ENCODE results near the gene OPA3. TPM values are rescaled to one million over a fixed set of nuclear protein-coding genes. Genes with fewer than 3 reads are reported as not detected.

Gene OPA3
- total and polyA plus RNA-seq, 9 donors = 2.0 to 16.6 (median 9.2) TPM

DNA sequence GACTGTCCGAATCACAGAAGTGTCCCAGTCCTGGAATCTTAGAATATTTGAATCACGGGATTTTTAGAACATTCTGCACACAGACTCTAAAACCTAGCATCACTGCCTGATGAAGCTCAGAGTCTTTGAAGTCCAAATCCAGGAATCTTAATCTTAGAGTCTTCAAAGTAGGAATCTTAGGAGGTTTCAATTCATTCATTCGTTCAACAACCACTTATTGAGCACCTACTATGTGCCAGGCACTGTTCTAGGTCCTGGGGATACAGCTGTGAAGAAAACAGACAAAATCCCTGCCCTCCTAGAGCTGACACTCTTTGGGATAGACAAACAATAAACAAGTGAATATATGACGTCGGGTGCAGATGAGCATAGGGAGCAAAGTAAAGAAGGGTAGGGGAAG, 89.4 kb downstream of the OPA3 start:
- 75 to 80% (median 77%) methylated on average over 5 of the region's 5 CpGs for WGBS, 3 donors
- TF ChIP-seq, protein P1, sequence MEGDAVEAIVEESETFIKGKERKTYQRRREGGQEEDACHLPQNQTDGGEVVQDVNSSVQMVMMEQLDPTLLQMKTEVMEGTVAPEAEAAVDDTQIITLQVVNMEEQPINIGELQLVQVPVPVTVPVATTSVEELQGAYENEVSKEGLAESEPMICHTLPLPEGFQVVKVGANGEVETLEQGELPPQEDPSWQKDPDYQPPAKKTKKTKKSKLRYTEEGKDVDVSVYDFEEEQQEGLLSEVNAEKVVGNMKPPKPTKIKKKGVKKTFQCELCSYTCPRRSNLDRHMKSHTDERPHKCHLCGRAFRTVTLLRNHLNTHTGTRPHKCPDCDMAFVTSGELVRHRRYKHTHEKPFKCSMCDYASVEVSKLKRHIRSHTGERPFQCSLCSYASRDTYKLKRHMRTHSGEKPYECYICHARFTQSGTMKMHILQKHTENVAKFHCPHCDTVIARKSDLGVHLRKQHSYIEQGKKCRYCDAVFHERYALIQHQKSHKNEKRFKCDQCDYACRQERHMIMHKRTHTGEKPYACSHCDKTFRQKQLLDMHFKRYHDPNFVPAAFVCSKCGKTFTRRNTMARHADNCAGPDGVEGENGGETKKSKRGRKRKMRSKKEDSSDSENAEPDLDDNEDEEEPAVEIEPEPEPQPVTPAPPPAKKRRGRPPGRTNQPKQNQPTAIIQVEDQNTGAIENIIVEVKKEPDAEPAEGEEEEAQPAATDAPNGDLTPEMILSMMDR (IDR thresholded peaks at IDR 0.05) = no peak
- TF ChIP-seq EP300 (IDR thresholded peaks at IDR 0.05) (no peak), POLR2A (IDR thresholded peaks at IDR 0.05) (no peak)
- peaks cover 9% of the 10 kb centered on the region for H3K4me1 ChIP-seq (ENCODE audit: insufficient read depth)
- no peak overlapping the region for H3K4me3 ChIP-seq
- no peak for DNase-seq
- peaks cover 3% of the 10 kb centered on the region for H3K27me3 ChIP-seq
- H3K9me3 ChIP-seq = no peaks in the 10 kb centered on the region
- no peak overlapping the region for H3K27ac ChIP-seq
- H3K36me3 ChIP-seq = no peaks in the 10 kb centered on the region
- intact Hi-C loops (cut with DNase I) = no loop called here

DNA sequence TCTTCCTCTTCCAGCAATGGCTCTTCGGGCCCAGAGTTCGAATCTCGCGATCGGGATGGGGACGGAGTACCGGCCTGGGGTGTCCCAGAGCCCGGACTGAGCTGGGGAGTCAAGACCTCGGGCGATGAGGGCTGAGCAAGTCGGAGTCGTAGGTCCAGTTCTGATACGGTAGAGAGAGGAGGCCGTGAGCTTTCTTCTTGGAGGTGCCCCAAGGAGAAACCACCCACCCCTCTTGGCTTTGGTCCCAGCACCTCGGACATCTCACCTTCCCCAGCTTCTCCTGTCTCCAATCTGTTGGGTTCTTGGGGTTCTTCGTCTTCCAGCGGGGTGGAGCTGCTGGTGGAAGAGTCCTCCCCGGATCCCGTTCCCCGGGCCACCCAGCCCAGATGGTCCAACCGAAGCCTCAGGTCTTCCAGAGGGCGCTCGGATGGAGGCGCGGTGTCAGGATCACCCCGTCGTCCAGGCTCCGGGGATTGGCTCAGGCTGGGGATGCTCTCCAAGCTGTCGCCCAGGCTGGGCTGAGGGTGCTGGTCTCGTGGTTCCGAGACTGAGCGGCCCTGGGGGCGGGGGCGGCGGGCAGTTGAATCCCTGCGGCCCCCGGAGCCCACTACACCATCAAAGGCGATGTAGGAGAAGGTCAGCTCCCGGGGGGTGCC, 90.2 kb downstream of the OPA3 start:
- no peaks in the 10 kb centered on the region for H3K36me3 ChIP-seq
- 92 to 95% (median 94%) methylated on average over 38 to 39 of the region's 39 CpGs for WGBS, 3 donors
- DNase-seq = no peak
- H3K4me1 ChIP-seq (ENCODE audit: insufficient read depth) = peaks cover 9% of the 10 kb centered on the region
- intact Hi-C loops (cut with DNase I) = no loop called here
- no peak overlapping the region for H3K27ac ChIP-seq
- no peak for TF ChIP-seq POLR2A (IDR thresholded peaks at IDR 0.05)
- peaks cover 3% of the 10 kb centered on the region for H3K27me3 ChIP-seq
- H3K4me3 ChIP-seq = no peak overlapping the region
- no peaks in the 10 kb centered on the region for H3K9me3 ChIP-seq

DNA sequence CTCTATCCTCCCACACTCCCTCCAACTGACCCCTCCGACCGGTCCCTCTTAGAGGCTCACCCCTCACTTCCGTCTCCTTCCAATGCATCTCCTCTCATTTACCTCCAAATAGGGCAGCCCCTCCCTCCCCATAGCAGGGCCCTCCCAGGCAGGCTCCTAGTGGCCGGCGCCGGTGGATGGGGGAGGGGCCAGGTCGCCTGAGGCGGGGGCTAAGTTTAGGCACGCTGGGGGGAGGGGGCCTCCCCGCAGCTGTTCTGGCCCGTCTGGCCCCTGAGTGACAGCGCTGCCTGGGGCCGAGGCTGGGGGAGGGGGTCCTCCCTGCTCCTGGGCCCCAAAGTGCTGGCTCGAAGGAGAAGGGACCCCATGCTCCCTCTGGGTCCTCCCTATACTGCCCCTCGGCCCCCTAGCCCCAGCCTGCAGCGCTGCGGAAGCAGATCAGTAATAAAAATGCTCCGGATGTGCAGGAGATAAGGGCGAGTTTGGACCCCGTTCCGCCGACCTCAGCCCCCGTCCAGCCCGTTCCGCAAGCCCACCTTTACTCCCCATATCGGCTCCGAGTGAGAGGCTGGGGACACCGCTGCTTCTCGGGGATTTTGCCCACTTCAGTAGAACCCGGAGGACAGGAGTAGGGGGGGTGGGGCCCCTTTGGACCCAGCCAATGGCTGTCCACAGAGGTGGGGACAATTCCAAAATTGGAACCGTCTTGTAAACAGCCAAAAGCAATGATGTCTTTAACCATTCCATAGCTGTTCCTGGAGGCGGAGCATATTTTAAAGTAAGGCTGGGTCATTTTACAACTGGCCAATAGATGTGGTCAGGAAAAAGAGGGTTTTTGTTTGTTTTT, 91.8 kb downstream of the OPA3 start:
- Histone ChIP-seq H3K27me3 (peaks cover 3% of the 10 kb centered on the region), H3K36me3 (no peaks in the 10 kb centered on the region), H3K9me3 (no peaks in the 10 kb centered on the region), H3K27ac (no peak overlapping the region), H3K4me1 (ENCODE audit: insufficient read depth) (peaks cover 8% of the 10 kb centered on the region), H3K4me3 (peak overlapping the region; percentile 46)
- DNase-seq = no peak
- no peak for TF ChIP-seq POLR2A (IDR thresholded peaks at IDR 0.05)
- TF ChIP-seq EP300 (IDR thresholded peaks at IDR 0.05) = no peak
- TF ChIP-seq, protein P1 (IDR thresholded peaks at IDR 0.05) = no peak
- WGBS, 3 donors = 8 to 10% (median 9%) methylated on average over 27 to 32 of the region's 32 CpGs
- intact Hi-C loops (cut with DNase I) = no loop called here

DNA sequence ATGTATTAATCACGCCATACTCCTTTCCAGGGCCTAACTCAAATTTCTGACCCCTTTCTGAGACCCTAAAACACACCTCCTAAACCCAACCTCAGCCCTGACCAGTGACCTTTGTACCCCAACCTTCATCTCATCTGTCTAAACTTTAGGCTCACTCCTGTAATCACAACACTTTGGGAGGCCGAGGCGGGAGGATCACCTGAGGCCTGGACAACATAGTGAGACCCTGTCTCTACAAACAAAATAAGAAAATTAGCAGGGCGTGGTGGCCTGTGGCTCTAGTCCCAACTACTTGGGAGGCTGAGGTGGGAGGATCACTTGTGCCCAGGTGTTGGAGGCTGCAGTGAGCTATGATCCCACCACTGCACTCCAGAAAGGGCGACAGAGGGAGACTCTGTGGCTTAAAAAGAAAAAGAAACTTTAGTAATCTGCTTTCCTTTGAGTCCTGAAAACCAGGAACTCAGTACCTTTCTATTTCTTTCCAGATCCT, 92.4 kb downstream of the OPA3 start:
- Histone ChIP-seq H3K4me3 (no peak overlapping the region), H3K27me3 (peaks cover 3% of the 10 kb centered on the region), H3K27ac (no peak overlapping the region), H3K4me1 (ENCODE audit: insufficient read depth) (peaks cover 8% of the 10 kb centered on the region), H3K36me3 (no peaks in the 10 kb centered on the region), H3K9me3 (no peaks in the 10 kb centered on the region)
- intact Hi-C loops (cut with DNase I) = no loop called here
- DNase-seq = no peak
- TF ChIP-seq, protein P1 (IDR thresholded peaks at IDR 0.05) = no peak
- WGBS, 3 donors = 90 to 97% (median 92%) methylated on average over 5 of the region's 5 CpGs

Data from ovary (tissue), 9 donors.